ENCODE results near the gene CDH13. TPM values are rescaled to one million over a fixed set of nuclear protein-coding genes. Genes with fewer than 3 reads are reported as not detected.

The CDH13 gene
- total and polyA plus RNA-seq, 7 donors = 6.1 to 30.7 (median 22.8) TPM

DNA sequence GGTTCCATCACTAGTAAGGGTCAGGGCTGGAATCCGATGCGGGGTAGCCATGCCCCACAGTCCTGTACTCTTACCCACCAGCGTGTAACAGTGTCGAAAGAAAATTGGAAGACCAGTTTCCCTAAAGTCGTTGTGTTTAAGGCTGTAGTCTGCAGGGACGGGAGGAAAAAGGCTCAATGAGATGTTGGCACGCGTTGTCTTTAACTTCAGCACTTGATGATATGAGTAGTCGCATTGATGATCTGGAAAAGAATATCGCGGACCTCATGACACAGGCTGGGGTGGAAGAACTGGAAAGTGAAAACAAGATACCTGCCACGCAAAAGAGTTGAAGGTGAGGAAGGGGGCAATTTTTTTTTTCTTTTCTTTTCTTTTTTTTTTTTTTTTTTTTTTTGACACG is 1182.3 kb downstream of the CDH13 start:
- Histone ChIP-seq H3K4me3 (peak overlapping the region; percentile 99), H3K27ac (no peak overlapping the region), H3K36me3 (ENCODE audit: insufficient read depth in 1 of 2, low read depth in 1 of 2) (peaks cover 2 to 44% of the 10 kb centered on the region in 2 donors), H3K4me1 (peaks cover 9% of the 10 kb centered on the region), H3K27me3 (ENCODE audit: insufficient read depth in 3 of 3, low read length in 2 of 3) (no peaks in the 10 kb centered on the region), H3K9me3 (no peaks in the 10 kb centered on the region)
- TF ChIP-seq CTCF (IDR thresholded peaks at IDR 0.05) = no peak
- no peak for ATAC-seq
- 74 to 83% (median 80%) methylated on average over 12 to 13 of the region's 13 CpGs for WGBS, 3 donors
- intact Hi-C loops (cut with DNase I) = loop anchor here in 1 of 2 donors (10.0 kb wide), 1 partner anchor 124 kb away; no protein-coding TSS in a partner anchor
- DNase-seq = no peak

- no peaks in the 10 kb centered on the region for H3K9me3 ChIP-seq
- H3K4me3 ChIP-seq = no peak overlapping the region
- no peaks in the 10 kb centered on the region for H3K27me3 ChIP-seq (ENCODE audit: insufficient read depth in 3 of 3, low read length in 2 of 3)
- H3K27ac ChIP-seq = no peak overlapping the region
- peaks cover 14% of the 10 kb centered on the region for H3K4me1 ChIP-seq
- intact Hi-C loops (cut with DNase I) = no loop called here
- no peak for DNase-seq
- no peak for TF ChIP-seq CTCF (IDR thresholded peaks at IDR 0.05)
- peaks cover 2 to 44% of the 10 kb centered on the region in 2 donors for H3K36me3 ChIP-seq (ENCODE audit: insufficient read depth in 1 of 2, low read depth in 1 of 2)
- 60 to 75% (median 70%) methylated on average over 1 of the region's 1 CpG for WGBS, 3 donors
- no peak for ATAC-seq
These were observed 1184.1 kb downstream of the CDH13 start for GRCh38 chr16:83810901-83811300.

GRCh38 chr16:83813823-83814658 is 1187.3 kb downstream of the CDH13 start:
- DNase-seq (no peak), ATAC-seq (peak; percentile 52 to 60 (median 56))
- H3K4me1 ChIP-seq = peaks cover 8% of the 10 kb centered on the region
- peaks cover 2 to 43% of the 10 kb centered on the region in 2 donors for H3K36me3 ChIP-seq (ENCODE audit: insufficient read depth in 1 of 2, low read depth in 1 of 2)
- intact Hi-C loops (cut with DNase I) = no loop called here
- H3K4me3 ChIP-seq = no peak overlapping the region
- H3K27me3 ChIP-seq (ENCODE audit: insufficient read depth in 3 of 3, low read length in 2 of 3) = no peaks in the 10 kb centered on the region
- TF ChIP-seq CTCF (IDR thresholded peaks at IDR 0.05) = no peak
- H3K27ac ChIP-seq = no peak overlapping the region
- 14 to 15% (median 14%) methylated on average over 13 of the region's 13 CpGs for WGBS, 3 donors
- H3K9me3 ChIP-seq = no peaks in the 10 kb centered on the region

DNA sequence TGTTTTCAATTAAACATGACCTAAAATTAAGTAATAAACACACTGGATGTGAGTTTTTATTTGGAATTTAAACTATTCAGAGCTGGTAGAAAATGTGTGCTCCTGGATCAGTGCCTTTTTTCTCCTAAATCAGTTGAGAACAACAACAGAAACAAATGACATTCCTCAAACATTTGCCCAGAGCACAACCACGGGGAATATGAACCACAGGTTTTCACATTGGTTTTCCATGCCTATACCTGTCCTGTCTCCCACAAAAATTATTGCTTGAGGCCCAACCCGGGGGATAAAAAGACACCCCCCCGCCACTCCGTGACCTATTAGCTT is 1187.9 kb downstream of the CDH13 start:
- DNase-seq (no peak), ATAC-seq (no peak)
- no peak overlapping the region for H3K27ac ChIP-seq
- intact Hi-C loops (cut with DNase I) = no loop called here
- H3K4me3 ChIP-seq = no peak overlapping the region
- H3K4me1 ChIP-seq = peaks cover 6% of the 10 kb centered on the region
- peaks cover 2 to 37% of the 10 kb centered on the region in 2 donors for H3K36me3 ChIP-seq (ENCODE audit: insufficient read depth in 1 of 2, low read depth in 1 of 2)
- WGBS, 3 donors = 49 to 64% (median 53%) methylated on average over 4 of the region's 4 CpGs
- TF ChIP-seq CTCF (IDR thresholded peaks at IDR 0.05) = no peak
- no peaks in the 10 kb centered on the region for H3K9me3 ChIP-seq
- H3K27me3 ChIP-seq (ENCODE audit: insufficient read depth in 3 of 3, low read length in 2 of 3) = no peaks in the 10 kb centered on the region

All from psoas muscle (tissue), 8 donors.